H9 (cell line): ENCODE results near the gene DDX4. TPM values are rescaled to one million over a fixed set of nuclear protein-coding genes. Genes with fewer than 3 reads are reported as not detected.
A peak's percentile ranks its signal among the peaks of the same experiment; 100 is the strongest.

ENCODE experiments used
- DNase-seq: peaks from one replicate; pipeline ENCODE4 v3.0.0-alpha.2; 2017
- H2AFZ ChIP-seq: one replicate; pipeline ENCODE4 v1.6.1; 2013; ENCODE audit warnings: mild to moderate bottlenecking, low read length, control low read depth, moderate library complexity
- H2AK5ac ChIP-seq: 2 replicates; pipeline ENCODE4 v1.6.1; 2013; ENCODE audit warnings: low read length, control low read depth, mixed read lengths; ENCODE audit not compliant: insufficient read length
- H2BK120ac ChIP-seq: one replicate; pipeline ENCODE4 v1.6.1; 2013; ENCODE audit warnings: low read depth, mild to moderate bottlenecking, low read length, control low read depth, inconsistent platforms; ENCODE audit not compliant: poor library complexity, severe bottlenecking
- H2BK12ac ChIP-seq: 2 replicates; pipeline ENCODE4 v1.6.1; 2013; ENCODE audit warnings: low read length, control low read depth, mixed read lengths, low read depth; ENCODE audit not compliant: insufficient read length
- H2BK15ac ChIP-seq: 2 replicates; pipeline ENCODE4 v1.6.1; 2013; ENCODE audit warnings: low read depth, low read length, control low read depth
- H2BK20ac ChIP-seq: one replicate; pipeline ENCODE4 v1.6.1; 2013; ENCODE audit warnings: low read depth, mild to moderate bottlenecking, low read length, control low read depth, inconsistent platforms; ENCODE audit not compliant: poor library complexity, severe bottlenecking
- H2BK5ac ChIP-seq: 2 replicates; pipeline ENCODE4 v1.6.1; 2013; ENCODE audit warnings: low read length, control low read depth, mixed read lengths; ENCODE audit not compliant: insufficient read length
- H3K14ac ChIP-seq: 2 replicates; pipeline ENCODE4 v1.6.1; 2013; ENCODE audit warnings: low read length, control low read depth; ENCODE audit not compliant: insufficient read depth
- H3K18ac ChIP-seq: 2 replicates; pipeline ENCODE4 v1.6.1; 2013; ENCODE audit warnings: low read depth, mild to moderate bottlenecking, mixed read lengths, low read length, control low read depth; ENCODE audit not compliant: insufficient read length
- H3K23ac ChIP-seq: 2 replicates; pipeline ENCODE4 v1.6.1; 2013; ENCODE audit warnings: low read length, control low read depth, mixed read lengths, low read depth; ENCODE audit not compliant: insufficient read length
- H3K23me2 ChIP-seq: 2 replicates; pipeline ENCODE4 v1.6.1; 2013; ENCODE audit warnings: low read depth, mild to moderate bottlenecking, mixed read lengths, low read length, control low read depth; ENCODE audit not compliant: insufficient read length, poor library complexity, severe bottlenecking
- H3K27ac ChIP-seq: 2 replicates; pipeline ENCODE4 v1.5.1; 2013; ENCODE audit warnings: low read length, control low read depth, mixed read lengths, low read depth; ENCODE audit not compliant: insufficient read length
- H3K27me3 ChIP-seq: 2 replicates; pipeline ENCODE4 v1.6.1; 2013; ENCODE audit warnings: low read length, control low read depth, inconsistent platforms; ENCODE audit not compliant: insufficient read depth
- H3K4ac ChIP-seq: 2 replicates; pipeline ENCODE4 v1.6.1; 2013; ENCODE audit warnings: low read depth, mild to moderate bottlenecking, control low read depth, inconsistent platforms, low read length, moderate library complexity
- H3K4me1 ChIP-seq: 2 replicates; pipeline ENCODE4 v1.6.1; 2013; ENCODE audit warnings: low read length, control low read depth, inconsistent platforms; ENCODE audit not compliant: insufficient read depth
- H3K4me2 ChIP-seq: 2 replicates; pipeline ENCODE4 v1.6.1; 2013; ENCODE audit warnings: low read length, control low read depth, mixed read lengths; ENCODE audit not compliant: insufficient read length, insufficient read depth
- H3K56ac ChIP-seq: 2 replicates; pipeline ENCODE4 v1.6.1; 2013; ENCODE audit warnings: low read depth, mild to moderate bottlenecking, mixed read lengths, low read length, control low read depth; ENCODE audit not compliant: insufficient read length
- H3K79me1 ChIP-seq: 2 replicates; pipeline ENCODE4 v1.6.1; 2013; ENCODE audit warnings: low read depth, mild to moderate bottlenecking, moderate library complexity, low read length, control low read depth, inconsistent platforms; ENCODE audit not compliant: insufficient read depth, poor library complexity, severe bottlenecking
- H3K79me2 ChIP-seq: 2 replicates; pipeline ENCODE4 v1.6.1; 2013; ENCODE audit warnings: low read length, control low read depth, inconsistent platforms; ENCODE audit not compliant: insufficient read depth
- H3K9ac ChIP-seq: 2 replicates; pipeline ENCODE4 v1.6.1; 2013; ENCODE audit warnings: low read length, control low read depth, mixed read lengths; ENCODE audit not compliant: insufficient read length; ENCODE audit errors: extremely low read depth
- H3K9me3 ChIP-seq: one replicate; pipeline ENCODE4 v1.6.1; 2013; ENCODE audit warnings: low read depth, low read length, inconsistent platforms; ENCODE audit not compliant: control insufficient read depth
- H3T11ph ChIP-seq: one replicate; pipeline ENCODE4 v1.6.1; 2013; ENCODE audit warnings: mild to moderate bottlenecking, low read length, control low read depth, inconsistent platforms
- H4K20me1 ChIP-seq: one replicate; pipeline ENCODE4 v1.6.1; 2013; ENCODE audit not compliant: control insufficient read depth, insufficient read length, insufficient read depth
- H4K5ac ChIP-seq: 2 replicates; pipeline ENCODE4 v1.6.1; 2013; ENCODE audit warnings: low read depth, mild to moderate bottlenecking, mixed read lengths, low read length, control low read depth; ENCODE audit not compliant: insufficient read length
- H4K8ac ChIP-seq: replicated peaks from 2 replicates; pipeline ENCODE4 v1.6.1; 2013; ENCODE audit warnings: low read length, control low read depth, mixed read lengths, low read depth; ENCODE audit not compliant: insufficient read length
- H4K91ac ChIP-seq: 2 replicates; pipeline ENCODE4 v1.6.1; 2013; ENCODE audit warnings: low read depth, mild to moderate bottlenecking, moderate library complexity, mixed read lengths, low read length, control low read depth; ENCODE audit not compliant: insufficient read length
- H3K27ac Mint-ChIP-seq, 3 experiments: 2 replicates in 2 of 3; 3 replicates in 1 of 3; pipeline ENCODE4 v1.8.0; 2020 to 2021; ENCODE audit warnings: mixed read lengths in 3 of 3, mild to moderate bottlenecking in 1 of 3, moderate library complexity in 1 of 3
- H3K27me3 Mint-ChIP-seq: 2 replicates; pipeline ENCODE4 v1.8.0; 2021; ENCODE audit warnings: low read depth, mild to moderate bottlenecking, moderate library complexity, mixed read lengths
- H3K36me3 Mint-ChIP-seq, 3 experiments: 2 replicates in 2 of 3; 3 replicates in 1 of 3; pipeline ENCODE4 v1.8.0; 2020 to 2021; ENCODE audit warnings: low read depth in 3 of 3, mixed read lengths in 3 of 3; ENCODE audit not compliant: insufficient read depth in 1 of 3
- H3K4me1 Mint-ChIP-seq, 2 experiments: 2 replicates each; pipeline ENCODE4 v1.8.0; 2020; ENCODE audit warnings: mixed read lengths in 2 of 2
- H3K4me3 Mint-ChIP-seq, 2 experiments: 2 replicates in 1 of 2; 3 replicates in 1 of 2; pipeline ENCODE4 v1.8.0; 2020 to 2021; ENCODE audit warnings: mild to moderate bottlenecking in 2 of 2, mixed read lengths in 2 of 2, moderate library complexity in 1 of 2
- H3K9me3 Mint-ChIP-seq, 2 experiments: 2 replicates in 1 of 2; 3 replicates in 1 of 2; pipeline ENCODE4 v1.8.0; 2020; ENCODE audit warnings: mild to moderate bottlenecking in 2 of 2, mixed read lengths in 2 of 2, moderate library complexity in 1 of 2
- CTCF ChIP-seq: fragments of 200-600 bp; sonication (generic); conservative IDR thresholded peaks from 3 replicates; pipeline ENCODE4 v1.8.0; 2021; ENCODE audit warnings: antibody characterized with exemption, mild to moderate bottlenecking
- whole genome bisulfite sequencing: extraction: QIAGEN DNeasy Blood & Tissue Kit; methylation state at CpG from one replicate; pipeline ENCODE4 v1.1.7; 2013; ENCODE audit warnings: missing lambda C conversion rate, low lambda C conversion rate, mixed read lengths; ENCODE audit not compliant: insufficient read length; ENCODE audit errors: extremely low coverage; 5-methylcytosine and 5-hydroxymethylcytosine counted together
- total RNA-seq: library from RNA; stranded (reverse); gene quantifications from 2 replicates; pipeline ENCODE4 v1.2.1, GENCODE V29; 2021

Gene DDX4
- total RNA-seq, 1 experiment from 2014 or later, result not detected

DNA sequence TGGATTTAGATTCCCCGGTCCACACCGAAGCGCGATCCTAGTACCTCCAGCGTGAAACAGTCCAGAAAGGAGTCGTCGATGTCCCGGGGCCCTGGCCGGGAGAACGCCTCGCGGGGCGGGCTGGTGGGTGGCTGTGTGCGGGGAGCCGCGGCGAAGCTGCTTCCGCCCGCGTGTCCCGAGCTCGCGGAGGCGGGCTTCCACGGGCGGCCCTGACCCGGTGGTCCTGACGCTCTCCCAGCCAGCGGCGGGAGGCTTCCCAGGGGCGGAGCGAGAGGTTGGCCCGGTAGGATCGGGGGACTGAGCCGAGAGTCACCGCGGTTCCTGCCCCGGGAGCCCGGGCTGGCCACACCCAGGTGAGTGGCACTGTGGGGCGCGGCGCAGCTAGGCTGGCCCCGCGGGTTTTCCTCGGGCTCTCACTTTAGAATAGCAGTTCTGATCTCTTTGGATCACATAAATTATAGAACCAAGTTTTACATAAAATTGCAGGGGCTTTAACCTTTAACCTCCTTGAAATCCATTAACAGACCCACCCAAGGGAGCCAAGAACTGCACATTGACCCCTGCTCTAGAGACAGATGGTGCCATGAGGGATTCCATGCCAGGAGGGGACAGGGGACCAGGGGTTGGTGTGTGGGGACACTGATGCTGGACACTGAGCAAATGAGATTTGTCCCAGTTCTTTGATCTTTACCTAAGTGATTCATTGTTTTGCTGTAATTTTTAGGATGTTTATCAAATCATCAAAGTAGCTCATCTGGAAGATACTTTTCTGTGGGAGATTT, 84.1 kb downstream of the DDX4 start:
- H3K9me3 Mint-ChIP-seq, result no peaks in the 10 kb centered on the region
- no peak overlapping the region for H2AK5ac ChIP-seq

More for the DNA sequence above, 84.1 kb downstream of the DDX4 start:
- H3K4me2 ChIP-seq, result peak overlapping the region; percentile 36
- H4K8ac ChIP-seq, result no peak overlapping the region
- H3K23me2 ChIP-seq, result no peaks in the 10 kb centered on the region
- H3K4me1 Mint-ChIP-seq, result peaks cover 0 to 6% of the 10 kb centered on the region in 2 experiments; a peak in 2 of 4 replicates
- no peaks in the 10 kb centered on the region; the same call in 1 of the 2 replicates for H3K27me3 ChIP-seq
- H3K9ac ChIP-seq, result no peak overlapping the region
- no peaks in the 10 kb centered on the region for H3K9me3 ChIP-seq
- H2BK20ac ChIP-seq, result no peak overlapping the region
- WGBS, result no CpG with 5 or more reads among the region's 45 CpGs
- no peak overlapping the region for H3K4ac ChIP-seq
- H3K79me1 ChIP-seq, result no peaks in the 10 kb centered on the region
- H3K27ac ChIP-seq, result no peak overlapping the region
- no peak overlapping the region for H3K18ac ChIP-seq
- H2BK12ac ChIP-seq, result no peak overlapping the region
- no peaks in the 10 kb centered on the region for H4K20me1 ChIP-seq
- no peak overlapping the region for H2BK120ac ChIP-seq
- peak overlapping the region; percentile 81 for H3K14ac ChIP-seq
- DNase-seq, result peak; percentile 51
- no peak overlapping the region for H3T11ph ChIP-seq
- no peak overlapping the region for H4K5ac ChIP-seq
- no peak overlapping the region for H3K56ac ChIP-seq
- no peaks in the 10 kb centered on the region for H3K36me3 Mint-ChIP-seq
- TF ChIP-seq CTCF, result no peak
- H2AFZ ChIP-seq, result peak overlapping the region; percentile 52
- no peak overlapping the region for H3K27ac Mint-ChIP-seq
- no peaks in the 10 kb centered on the region for H3K4me1 ChIP-seq
- H2BK5ac ChIP-seq, result no peak overlapping the region
- H3K79me2 ChIP-seq, result no peaks in the 10 kb centered on the region
- H4K91ac ChIP-seq, result no peak overlapping the region
- peak overlapping the region in 1 of 2 experiments; percentile 54; a peak in 2 of 5 replicates for H3K4me3 Mint-ChIP-seq
- no peak overlapping the region for H2BK15ac ChIP-seq
- H3K27me3 Mint-ChIP-seq, result peaks cover 39% of the 10 kb centered on the region
- H3K23ac ChIP-seq, result no peak overlapping the region
